Measurements from ENCODE around the gene NMU.

- TF ChIP-seq POLR2AphosphoS5 (IDR thresholded peaks at IDR 0.05) (no peak), CTCF (IDR thresholded peaks at IDR 0.05) (no peak), POLR2A (IDR thresholded peaks at IDR 0.05) (no peak)
Measured at GRCh38 chr4:55670695-55671094, 34.6 kb upstream of the NMU start.
